Left lung (tissue), 10 donors: ENCODE measurements around the gene RIPOR3. TPM values are rescaled to one million over a fixed set of nuclear protein-coding genes. Genes with fewer than 3 reads are reported as not detected.

ENCODE experiments used
- ATAC-seq: fragments of 200-7000 bp; cut with Tn5 transposase; one replicate; pipeline ENCODE4 v1.9.1; 2020; ENCODE audit warnings: moderate library complexity
- DNase-seq, 4 donors: peaks; one replicate each; pipeline ENCODE4 v3.0.0-alpha.2; 2013 to 2020
- H3K27ac ChIP-seq, 2 donors: fragments of 200-600 bp; sonication (generic) in 1 of 2; one replicate each; pipeline versions ENCODE4 v1.5.0 to v1.8.0; 2020 to 2021
- H3K27me3 ChIP-seq, 2 donors: fragments of 200-600 bp; sonication (generic) in 1 of 2; one replicate each; pipeline versions ENCODE4 v1.5.0 to v1.8.0; 2020 to 2021
- H3K36me3 ChIP-seq, 2 donors: fragments of 200-600 bp; sonication (generic) in 1 of 2; one replicate each; pipeline versions ENCODE4 v1.5.0 to v1.8.0; 2020 to 2021
- H3K4me1 ChIP-seq, 2 donors: fragments of 200-600 bp; one replicate each; pipeline ENCODE4 v1.8.0; 2021
- H3K4me3 ChIP-seq, 2 donors: fragments of 200-600 bp; sonication (generic) in 1 of 2; one replicate each; pipeline versions ENCODE4 v1.5.0 to v1.8.0; 2020 to 2021; ENCODE audit warnings: mild to moderate bottlenecking in 1 of 2
- H3K9me3 ChIP-seq, 2 donors: fragments of 200-600 bp; sonication (generic) in 1 of 2; one replicate each; pipeline versions ENCODE4 v1.5.0 to v1.8.0; 2020 to 2021
- CTCF ChIP-seq, 2 donors: fragments of 200-600 bp; sonication (generic) in 1 of 2; IDR thresholded peaks; one replicate each; pipeline versions ENCODE4 v1.5.0 to v1.8.0; 2021; ENCODE audit warnings: antibody characterized with exemption in 2 of 2
- intact Hi-C, 2 donors: fragments of 100-400 bp; cut with DNase I; formaldehyde crosslinking; loops; one replicate each; pipeline versions ENCODE4 v1.11.2 to v1.14.2; 2022
- polyA plus RNA-seq, 6 donors: library from polyadenylated mRNA; unstranded; fragments of 120-200 nt; gene quantifications; one replicate each; pipeline ENCODE4 v1.2.1, GENCODE V29; 2013; ENCODE audit not compliant: insufficient read length in 6 of 6
- total RNA-seq, 2 donors: library from RNA; stranded (reverse); fragmentation: NEBNext Ultra II Directional; extraction: Animal tissue kit (Norgen Biotek cat#: 25700); gene quantifications; one replicate each; pipeline ENCODE4 v1.2.1, GENCODE V29; 2021
- donor health status: DM: no; HTN: yes; CAD: no.
- donor health status: DM: no; HTN: no; CAD: no.

Gene RIPOR3
- total and polyA plus RNA-seq, 8 donors, result 2.0 to 7.0 (median 2.8) TPM

GRCh38 chr20:50628853-50629669 lies 62.3 kb downstream of the RIPOR3 start:
- no peak for DNase-seq
- TF ChIP-seq CTCF (IDR thresholded peaks at IDR 0.05), result no peak
- Histone ChIP-seq H3K4me1 (no peaks in the 10 kb centered on the region), H3K9me3 (no peaks in the 10 kb centered on the region), H3K27me3 (no peaks in the 10 kb centered on the region), H3K27ac (no peak overlapping the region), H3K36me3 (no peaks in the 10 kb centered on the region), H3K4me3 (no peak overlapping the region)
- intact Hi-C loops, result no loop called here
- ATAC-seq, result no peak

- ATAC-seq (no peak), DNase-seq (no peak)
- Histone ChIP-seq H3K27ac (no peak overlapping the region), H3K27me3 (no peaks in the 10 kb centered on the region), H3K9me3 (no peaks in the 10 kb centered on the region), H3K36me3 (no peaks in the 10 kb centered on the region), H3K4me1 (no peaks in the 10 kb centered on the region), H3K4me3 (no peak overlapping the region)
- intact Hi-C loops, result no loop called here
- TF ChIP-seq CTCF (IDR thresholded peaks at IDR 0.05), result no peak
Observed at GRCh38 chr20:50628332-50628731, 63.0 kb downstream of the RIPOR3 start.

DNA sequence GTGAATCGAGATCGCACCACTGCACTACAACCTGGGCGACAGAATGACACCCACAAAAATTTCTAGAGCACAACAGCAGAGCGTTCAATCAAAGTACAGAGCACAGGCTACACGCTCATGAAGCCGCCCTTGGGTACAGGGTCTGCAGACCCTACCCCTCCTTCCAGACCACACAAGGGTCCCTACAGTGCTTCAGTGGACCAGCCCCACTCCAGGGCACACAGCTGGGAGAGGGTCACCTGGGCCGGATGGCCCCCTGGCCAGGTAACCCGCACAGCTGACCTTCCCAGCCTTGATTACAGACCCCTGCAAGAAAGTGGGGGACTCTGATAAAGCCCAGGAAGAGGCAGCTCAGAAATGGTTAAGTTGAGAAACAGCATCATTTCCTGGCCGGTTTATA lies 63.6 kb downstream of the RIPOR3 start:
- H3K27me3 ChIP-seq, result no peaks in the 10 kb centered on the region
- DNase-seq (no peak), ATAC-seq (no peak)
- intact Hi-C loops, result no loop called here
- H3K9me3 ChIP-seq, result no peaks in the 10 kb centered on the region
- H3K4me1 ChIP-seq, result no peaks in the 10 kb centered on the region
- TF ChIP-seq CTCF (IDR thresholded peaks at IDR 0.05), result no peak
- no peak overlapping the region for H3K4me3 ChIP-seq
- H3K27ac ChIP-seq, result no peak overlapping the region
- no peaks in the 10 kb centered on the region for H3K36me3 ChIP-seq

GRCh38 chr20:50625986-50626677 lies 65.2 kb downstream of the RIPOR3 start:
- ATAC-seq (peak; percentile 26), DNase-seq (no peak)
- H3K36me3 ChIP-seq, result no peaks in the 10 kb centered on the region
- no peak overlapping the region for H3K27ac ChIP-seq
- no peaks in the 10 kb centered on the region for H3K27me3 ChIP-seq
- H3K9me3 ChIP-seq, result peaks cover 0 to 6% of the 10 kb centered on the region in 2 donors
- no peak overlapping the region for H3K4me3 ChIP-seq
- H3K4me1 ChIP-seq, result no peaks in the 10 kb centered on the region
- intact Hi-C loops, result no loop called here
- peak in 1 of 2 donors; percentile 29 for TF ChIP-seq CTCF (IDR thresholded peaks at IDR 0.05)

DNA sequence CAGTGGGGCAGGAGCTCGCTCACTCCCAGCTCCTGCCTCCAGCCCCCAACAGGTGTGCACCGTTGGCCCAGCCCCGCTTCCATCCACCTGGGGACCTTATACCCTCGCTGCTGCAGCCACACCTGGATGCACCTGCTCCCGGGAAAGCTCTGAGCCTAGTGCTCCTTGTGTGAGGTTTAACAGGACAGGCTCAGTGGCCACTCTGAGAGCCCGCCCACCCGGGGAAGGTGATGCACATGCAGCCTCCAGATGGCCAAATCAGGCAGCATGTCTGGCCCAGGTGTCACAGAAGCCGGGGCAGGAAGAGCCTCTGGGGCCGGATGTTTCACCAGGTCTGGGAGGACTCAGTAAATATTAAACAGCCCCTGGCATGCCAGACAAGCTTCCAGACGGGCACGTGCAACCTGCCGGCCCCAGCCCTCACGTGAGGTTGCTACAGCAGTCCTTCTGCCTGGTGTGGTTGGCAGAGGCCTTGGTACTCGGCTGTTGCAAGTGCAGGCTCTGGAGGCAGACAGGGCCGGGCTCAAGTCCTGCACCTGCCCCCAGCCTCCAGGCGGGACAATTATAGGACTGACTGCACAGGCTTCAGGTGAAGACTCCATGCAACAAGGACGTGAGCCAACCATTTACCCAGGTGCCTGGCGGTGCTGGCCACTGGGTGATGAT lies 66.9 kb downstream of the RIPOR3 start:
- H3K36me3 ChIP-seq, result no peaks in the 10 kb centered on the region
- DNase-seq (peak in 3 of 4 donors; percentile 57 to 60 (median 59)), ATAC-seq (peak; percentile 77)
- no peak overlapping the region for H3K27ac ChIP-seq
- H3K4me3 ChIP-seq, result no peak overlapping the region
- H3K9me3 ChIP-seq, result peaks cover 0 to 13% of the 10 kb centered on the region in 2 donors
- no peak for TF ChIP-seq CTCF (IDR thresholded peaks at IDR 0.05)
- no peaks in the 10 kb centered on the region for H3K27me3 ChIP-seq
- intact Hi-C loops, result no loop called here
- no peaks in the 10 kb centered on the region for H3K4me1 ChIP-seq
